HG02938 (cell line): ENCODE results near the gene POLDIP2.

Experiments
- ATAC-seq: cut with Tn5 transposase; IDR thresholded peaks from one replicate; pipeline ENCODE4 v1.9.1; 2021; ENCODE audit warnings: mild to moderate bottlenecking, moderate library complexity; ENCODE audit not compliant: unreplicated experiment

POLDIP2 gene

GRCh38 chr17:28357061-28357900 is at the start of gene POLDIP2:
POLDIP2 (minus strand) TSS chr17:28357527; CDS start chr17:28357448, 79 bp downstream.
- ATAC-seq: peak; percentile 92

- ATAC-seq: no peak
Measured at GRCh38 chr17:28406473-28406814, 49.1 kb upstream of the POLDIP2 start.

GRCh38 chr17:28405632-28406472 is 48.5 kb upstream of the POLDIP2 start, which contains the start of gene SLC46A1:
SLC46A1 (minus strand) TSS chr17:28406212; CDS start chr17:28406114, 98 bp downstream.
- ATAC-seq: no peak

GRCh38 chr17:28404812-28405570 is 47.7 kb upstream of the POLDIP2 start:
- no peak for ATAC-seq

- ATAC-seq: no peak
Measured at GRCh38 chr17:28404461-28404811, 47.1 kb upstream of the POLDIP2 start.

GRCh38 chr17:28404007-28404406 is 46.7 kb upstream of the POLDIP2 start:
- no peak for ATAC-seq

- ATAC-seq: no peak
Measured at GRCh38 chr17:28402844-28403243, 45.5 kb upstream of the POLDIP2 start.

GRCh38 chr17:28402224-28402630 is 44.9 kb upstream of the POLDIP2 start:
- no peak for ATAC-seq

GRCh38 chr17:28399808-28400207 is 42.5 kb upstream of the POLDIP2 start:
- ATAC-seq: no peak

- ATAC-seq: no peak
Measured at GRCh38 chr17:28398280-28398981, 41.1 kb upstream of the POLDIP2 start.

- ATAC-seq: no peak
Measured at GRCh38 chr17:28397687-28398279, 40.5 kb upstream of the POLDIP2 start.

- no peak for ATAC-seq
Measured at GRCh38 chr17:28397275-28397674, 39.9 kb upstream of the POLDIP2 start.

- ATAC-seq: no peak
Measured at GRCh38 chr17:28396635-28397239, 39.4 kb upstream of the POLDIP2 start.

GRCh38 chr17:28395968-28396367 is 38.6 kb upstream of the POLDIP2 start:
- no peak for ATAC-seq

- no peak for ATAC-seq
Measured at GRCh38 chr17:28395426-28395825, 38.1 kb upstream of the POLDIP2 start.

- no peak for ATAC-seq
Measured at GRCh38 chr17:28394337-28395116, 37.2 kb upstream of the POLDIP2 start.

- no peak for ATAC-seq
Measured at GRCh38 chr17:28392491-28392890, 35.2 kb upstream of the POLDIP2 start.

GRCh38 chr17:28391401-28391800 is 34.1 kb upstream of the POLDIP2 start:
- ATAC-seq: no peak

GRCh38 chr17:28390984-28391383 is 33.7 kb upstream of the POLDIP2 start:
- ATAC-seq: no peak
